ENCODE measurements around the gene INSR.

Gene INSR

GRCh38 chr19:7076151-7076550, 218.1 kb downstream of the INSR start:
- ChIA-PET POLR2A (interaction anchor here (1.4 kb wide), 1 partner anchor 23 kb away, joined by 3 read pairs; no protein-coding TSS in a partner anchor), CTCF (interaction anchor here (0.6 kb wide), 1 partner anchor 59 kb away, joined by 6 read pairs; no protein-coding TSS in a partner anchor)
- no peak for DNase-seq (ENCODE audit: extremely low spot score)
- TF ChIP-seq HDGF (IDR thresholded peaks at IDR 0.05; ENCODE audit: borderline replicate concordance) = no peak

GRCh38 chr19:7074705-7075282, 219.4 kb downstream of the INSR start:
- DNase-seq (ENCODE audit: extremely low spot score) = no peak
- ChIA-PET CTCF (no interaction called here), POLR2A (no interaction called here)
- TF ChIP-seq, protein P1, sequence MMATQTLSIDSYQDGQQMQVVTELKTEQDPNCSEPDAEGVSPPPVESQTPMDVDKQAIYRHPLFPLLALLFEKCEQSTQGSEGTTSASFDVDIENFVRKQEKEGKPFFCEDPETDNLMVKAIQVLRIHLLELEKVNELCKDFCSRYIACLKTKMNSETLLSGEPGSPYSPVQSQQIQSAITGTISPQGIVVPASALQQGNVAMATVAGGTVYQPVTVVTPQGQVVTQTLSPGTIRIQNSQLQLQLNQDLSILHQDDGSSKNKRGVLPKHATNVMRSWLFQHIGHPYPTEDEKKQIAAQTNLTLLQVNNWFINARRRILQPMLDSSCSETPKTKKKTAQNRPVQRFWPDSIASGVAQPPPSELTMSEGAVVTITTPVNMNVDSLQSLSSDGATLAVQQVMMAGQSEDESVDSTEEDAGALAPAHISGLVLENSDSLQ (IDR thresholded peaks at IDR 0.05) = no peak
- TF ChIP-seq BHLHE40 (IDR thresholded peaks at IDR 0.05; ENCODE audit: borderline replicate concordance) (no peak), SUZ12 (IDR thresholded peaks at IDR 0.05) (no peak), ELF4 (IDR thresholded peaks at IDR 0.05) (no peak), L3MBTL2 (conservative IDR thresholded peaks at IDR 0.05) (no peak), FOXM1 (IDR thresholded peaks at IDR 0.05; ENCODE audit: borderline replicate concordance) (no peak), SP1 (IDR thresholded peaks at IDR 0.05) (no peak), CTBP1 (IDR thresholded peaks at IDR 0.05; ENCODE audit: borderline replicate concordance) (no peak), FOXA1 (IDR thresholded peaks at IDR 0.05) (no peak)

DNA sequence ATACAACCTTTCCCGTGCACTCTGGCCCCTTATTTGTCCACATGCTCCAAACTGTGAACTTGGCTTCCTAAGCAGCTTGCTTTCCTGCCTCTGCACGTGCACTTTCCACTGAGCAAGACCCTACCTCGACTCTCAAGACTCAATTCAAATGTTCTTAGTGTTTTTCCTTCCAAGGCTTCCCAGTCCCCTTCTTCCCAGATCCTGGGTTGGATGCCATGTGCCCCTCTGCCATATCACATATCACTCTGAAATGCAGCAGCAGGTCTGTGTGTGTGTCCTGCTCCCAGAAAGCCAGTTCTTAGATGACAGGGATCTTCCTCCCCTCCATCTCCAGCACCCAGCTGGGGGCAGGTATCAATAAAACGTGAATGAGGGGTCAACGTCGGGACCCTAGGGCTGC, 221.7 kb downstream of the INSR start:
- TF ChIP-seq FOXA1 (IDR thresholded peaks at IDR 0.05) = no peak
- POLR2A ChIA-PET = no interaction called here
- CTCF ChIA-PET = no interaction called here
- no peak for DNase-seq (ENCODE audit: extremely low spot score)

DNA sequence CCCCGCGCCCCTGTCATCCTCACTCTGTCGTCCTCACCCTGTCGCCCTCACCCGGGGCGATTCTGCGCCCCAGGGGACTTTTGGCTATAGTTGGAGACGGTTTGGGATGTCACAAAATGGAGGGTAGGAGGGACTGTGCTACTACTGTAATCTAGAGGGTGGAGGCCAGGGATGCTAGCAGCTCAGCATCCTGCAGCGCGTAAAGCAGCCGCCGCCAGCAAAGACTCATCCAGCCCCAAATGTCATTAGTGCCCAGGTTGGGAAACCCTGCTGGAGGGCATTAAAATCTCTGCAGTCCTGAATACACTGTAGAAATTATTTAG, 224.3 kb downstream of the INSR start:
- ChIA-PET POLR2A (interaction anchor here (1.0 to 3.4 kb wide), 9 partner anchors 12 to 870 kb away, joined by 3 to 31 read pairs (median 4); partner anchors contain the start of gene MCOLN1), CTCF (no interaction called here)
- no peak for TF ChIP-seq LEF1 (IDR thresholded peaks at IDR 0.05; ENCODE audit: borderline replicate concordance)
- no peak for TF ChIP-seq FOXM1 (IDR thresholded peaks at IDR 0.05; ENCODE audit: borderline replicate concordance)
- TF ChIP-seq FOXA1 (IDR thresholded peaks at IDR 0.05) = no peak
- TF ChIP-seq CTBP1 (IDR thresholded peaks at IDR 0.05; ENCODE audit: borderline replicate concordance) = no peak
- no peak for TF ChIP-seq TARDBP (IDR thresholded peaks at IDR 0.05)
- no peak for TF ChIP-seq SP1 (IDR thresholded peaks at IDR 0.05)
- no peak for TF ChIP-seq NFRKB (IDR thresholded peaks at IDR 0.05)
- no peak for TF ChIP-seq BHLHE40 (IDR thresholded peaks at IDR 0.05; ENCODE audit: borderline replicate concordance)
- no peak for TF ChIP-seq HDGF (IDR thresholded peaks at IDR 0.05; ENCODE audit: borderline replicate concordance)
- TF ChIP-seq FOXK2 (IDR thresholded peaks at IDR 0.05) = no peak
- no peak for TF ChIP-seq ARNT (IDR thresholded peaks at IDR 0.05)
- DNase-seq (ENCODE audit: extremely low spot score) = no peak

DNA sequence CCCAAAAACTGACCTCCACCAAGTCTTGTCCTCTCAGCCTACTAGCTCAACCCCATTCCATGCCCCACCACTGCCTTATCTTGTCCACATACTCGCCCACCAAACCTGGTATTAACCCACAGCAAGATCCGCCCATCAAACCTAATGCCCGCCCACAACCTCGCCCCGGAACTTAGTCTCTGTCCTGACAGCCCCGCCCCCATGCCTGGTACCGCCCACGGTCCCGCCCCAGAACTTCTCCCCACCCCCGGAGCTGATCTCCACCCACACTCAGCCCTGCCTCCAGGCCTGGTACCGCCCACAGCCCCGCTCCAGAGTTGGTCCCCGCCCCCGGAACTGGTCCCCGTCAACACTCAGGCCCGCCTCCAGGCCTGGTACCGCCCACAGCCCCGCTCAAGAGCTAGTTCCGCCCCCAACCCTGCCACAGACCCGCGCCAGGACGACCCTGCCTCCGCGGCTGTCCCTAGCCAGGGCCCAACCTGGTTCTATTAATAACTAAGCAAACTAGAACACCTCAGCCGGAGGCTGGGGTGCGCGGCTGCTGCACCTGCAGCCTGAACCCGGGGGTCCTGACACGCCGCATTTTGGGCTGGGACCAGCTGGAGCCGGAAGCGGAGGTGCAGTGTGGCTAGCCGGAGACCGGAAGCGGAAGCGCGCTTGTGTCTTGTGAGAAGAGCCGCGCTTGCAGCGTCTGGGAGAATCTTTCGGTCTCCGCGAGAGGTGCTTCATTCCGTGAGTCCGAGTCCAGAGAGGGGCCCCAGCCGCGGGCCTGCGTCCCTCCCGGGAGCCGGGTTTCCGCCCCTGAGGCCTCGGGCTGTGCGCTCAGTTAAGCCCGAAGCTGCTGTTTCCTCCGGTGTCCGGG, 224.9 kb downstream of the INSR start, which contains the start of gene ZNF557:
ZNF557 (plus strand) TSS at position 662 of the 862 bp plus-strand sequence. CDS start 5,372 bp downstream, outside the sequence.
- ChIA-PET POLR2A (interaction anchor here (0.7 to 3.4 kb wide), 11 partner anchors 12 to 870 kb away, joined by 3 to 31 read pairs (median 4); partner anchors contain the start of genes MBD3L5 and MCOLN1), CTCF (no interaction called here)
- TF ChIP-seq FOXA1 (IDR thresholded peaks at IDR 0.05) (no peak), ELF4 (IDR thresholded peaks at IDR 0.05) (peak; percentile 79), HDGF (IDR thresholded peaks at IDR 0.05; ENCODE audit: borderline replicate concordance) (no peak), L3MBTL2 (conservative IDR thresholded peaks at IDR 0.05) (no peak), FOXK2 (IDR thresholded peaks at IDR 0.05) (no peak), CTBP1 (IDR thresholded peaks at IDR 0.05; ENCODE audit: borderline replicate concordance) (no peak), SUZ12 (IDR thresholded peaks at IDR 0.05) (no peak), SP1 (IDR thresholded peaks at IDR 0.05) (no peak), ARNT (IDR thresholded peaks at IDR 0.05) (no peak)
- TF ChIP-seq, protein P1 (IDR thresholded peaks at IDR 0.05) = peak; percentile 87
- DNase-seq (ENCODE audit: extremely low spot score) = peak; percentile 93

- no peak for DNase-seq (ENCODE audit: extremely low spot score)
- ChIA-PET CTCF (no interaction called here), POLR2A (interaction anchor here (0.7 to 3.4 kb wide), 9 partner anchors 13 to 869 kb away, joined by 3 to 31 read pairs (median 3); partner anchors contain the start of genes MBD3L5 and MCOLN1)
- TF ChIP-seq ZNF384 (IDR thresholded peaks at IDR 0.05) (no peak), FOXA1 (IDR thresholded peaks at IDR 0.05) (no peak), BHLHE40 (IDR thresholded peaks at IDR 0.05; ENCODE audit: borderline replicate concordance) (no peak), TARDBP (IDR thresholded peaks at IDR 0.05) (no peak), FOXK2 (IDR thresholded peaks at IDR 0.05) (no peak), LEF1 (IDR thresholded peaks at IDR 0.05; ENCODE audit: borderline replicate concordance) (no peak), CTBP1 (IDR thresholded peaks at IDR 0.05; ENCODE audit: borderline replicate concordance) (no peak), HDGF (IDR thresholded peaks at IDR 0.05; ENCODE audit: borderline replicate concordance) (no peak), SUZ12 (IDR thresholded peaks at IDR 0.05) (no peak), ARNT (IDR thresholded peaks at IDR 0.05) (no peak), SP1 (IDR thresholded peaks at IDR 0.05) (no peak), NFRKB (IDR thresholded peaks at IDR 0.05) (no peak), ELF4 (IDR thresholded peaks at IDR 0.05) (no peak), L3MBTL2 (conservative IDR thresholded peaks at IDR 0.05) (no peak)
- TF ChIP-seq, protein P1 (IDR thresholded peaks at IDR 0.05) = no peak
These were observed 225.6 kb downstream of the INSR start for GRCh38 chr19:7068599-7068998.
